ENCODE measurements around the gene KRT83.
A peak's percentile ranks its signal among the peaks of the same experiment; 100 is the strongest.
"Not testable (repeated sequence)": the region's sequence is repeated elsewhere in the genome, so short reads cannot be mapped to it uniquely, and the experiment has no call there.

KRT83 gene

DNA sequence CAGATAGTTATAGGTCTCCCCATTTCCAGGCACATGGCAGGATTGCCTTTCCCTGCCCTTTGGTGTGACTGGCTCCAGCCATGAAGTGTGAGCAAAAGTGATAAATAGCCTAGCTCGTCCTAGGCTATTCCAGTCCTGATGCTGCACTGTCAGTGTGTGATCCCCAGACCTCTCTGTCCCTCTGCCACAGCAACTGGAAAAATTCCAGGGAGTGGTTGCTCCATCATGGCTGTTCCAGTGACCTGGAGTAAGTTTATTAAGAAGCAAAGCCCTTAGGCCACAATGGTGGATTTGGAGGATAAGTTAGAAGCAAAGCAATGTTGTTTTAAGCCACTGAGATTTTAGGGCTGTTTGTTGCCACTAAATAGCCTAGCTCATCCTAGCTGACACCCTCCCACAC, 9.8 kb upstream of the KRT83 start:
- DNase-seq = no peak

DNA sequence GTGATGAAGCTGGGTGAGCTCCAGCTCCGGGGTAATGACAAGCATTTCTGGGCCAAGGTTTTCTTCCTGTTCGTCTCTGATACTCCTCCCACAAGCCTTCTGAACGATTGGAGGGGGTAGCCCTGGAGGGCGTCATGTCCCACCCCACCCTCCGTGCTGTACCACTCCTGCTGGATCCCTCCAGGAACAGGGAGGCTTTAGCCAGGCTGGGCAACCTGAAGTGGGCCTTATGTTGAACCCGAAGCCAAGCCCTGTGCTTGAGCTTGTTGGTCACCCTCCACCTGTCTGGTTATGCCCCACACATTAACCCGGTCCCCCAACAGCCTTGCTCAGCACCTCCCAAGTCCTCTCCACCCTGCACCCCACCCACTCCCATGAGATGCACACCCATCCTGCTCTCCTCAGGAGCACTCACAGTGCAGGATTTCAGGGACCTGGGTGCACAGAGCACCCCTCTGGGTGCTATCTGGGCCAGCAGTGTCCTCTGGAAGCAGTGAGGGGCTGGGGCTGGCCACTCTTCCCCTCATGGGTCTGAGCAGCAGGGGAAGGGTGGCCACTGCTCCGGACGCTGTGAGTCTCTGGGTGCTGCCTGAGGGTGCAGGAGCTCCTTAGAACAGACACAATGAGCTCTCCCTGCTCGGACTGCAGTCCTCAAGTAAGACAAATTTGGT, 6.8 kb upstream of the KRT83 start:
- no peak for DNase-seq

DNA sequence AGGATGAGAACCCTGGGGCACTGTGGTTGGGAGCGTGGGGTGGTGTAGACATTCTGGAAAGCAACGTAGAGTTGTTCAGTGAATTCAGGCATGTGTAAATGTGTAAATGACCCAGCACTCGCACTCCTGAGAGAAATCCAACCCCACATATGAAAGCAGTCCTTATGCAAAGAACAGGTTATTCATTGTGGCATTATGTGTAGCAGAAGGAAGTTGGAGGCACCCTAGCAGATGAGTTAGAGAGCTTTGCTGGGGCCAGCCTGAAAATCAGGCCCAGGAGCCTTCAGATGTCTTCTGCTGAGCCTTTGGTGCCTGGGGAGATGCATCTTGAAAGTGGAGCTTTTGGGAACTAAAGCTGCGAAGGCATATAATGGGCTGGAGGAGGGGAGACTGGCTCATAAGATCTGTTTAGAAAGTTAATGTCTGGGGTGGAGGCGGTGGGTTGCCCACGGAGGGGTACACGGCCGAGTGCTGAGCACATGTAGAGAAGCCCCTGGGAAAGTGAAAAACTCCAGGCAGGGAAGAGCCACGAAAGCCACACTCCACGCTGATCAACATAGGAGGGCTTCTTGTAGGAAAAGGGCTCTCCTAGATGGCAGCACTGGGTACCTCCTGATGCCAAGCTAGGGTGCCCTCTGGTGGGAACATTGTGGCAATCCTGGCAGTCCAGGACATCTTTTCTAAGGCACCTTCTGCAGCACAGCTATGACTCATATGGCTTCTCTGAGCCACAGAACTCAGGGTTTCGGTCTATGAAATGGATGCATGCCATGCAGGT, 6.0 kb upstream of the KRT83 start:
- DNase-seq = peak; percentile 92

DNA sequence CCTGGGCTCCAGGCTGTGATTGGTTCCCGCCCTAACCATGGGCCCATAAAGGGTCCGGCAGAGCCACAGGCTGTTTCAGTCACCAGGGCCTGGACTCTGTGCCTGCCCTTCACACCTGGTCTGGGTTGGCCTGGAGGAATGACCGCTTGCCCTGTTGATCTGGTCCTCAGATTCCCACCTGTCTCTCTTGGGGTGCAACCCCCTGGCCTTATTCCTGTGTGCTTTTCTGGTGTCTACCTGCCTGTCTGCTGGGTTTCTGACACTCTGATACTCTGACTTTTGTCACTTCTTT, 2.9 kb upstream of the KRT83 start:
- DNase-seq = no peak

DNA sequence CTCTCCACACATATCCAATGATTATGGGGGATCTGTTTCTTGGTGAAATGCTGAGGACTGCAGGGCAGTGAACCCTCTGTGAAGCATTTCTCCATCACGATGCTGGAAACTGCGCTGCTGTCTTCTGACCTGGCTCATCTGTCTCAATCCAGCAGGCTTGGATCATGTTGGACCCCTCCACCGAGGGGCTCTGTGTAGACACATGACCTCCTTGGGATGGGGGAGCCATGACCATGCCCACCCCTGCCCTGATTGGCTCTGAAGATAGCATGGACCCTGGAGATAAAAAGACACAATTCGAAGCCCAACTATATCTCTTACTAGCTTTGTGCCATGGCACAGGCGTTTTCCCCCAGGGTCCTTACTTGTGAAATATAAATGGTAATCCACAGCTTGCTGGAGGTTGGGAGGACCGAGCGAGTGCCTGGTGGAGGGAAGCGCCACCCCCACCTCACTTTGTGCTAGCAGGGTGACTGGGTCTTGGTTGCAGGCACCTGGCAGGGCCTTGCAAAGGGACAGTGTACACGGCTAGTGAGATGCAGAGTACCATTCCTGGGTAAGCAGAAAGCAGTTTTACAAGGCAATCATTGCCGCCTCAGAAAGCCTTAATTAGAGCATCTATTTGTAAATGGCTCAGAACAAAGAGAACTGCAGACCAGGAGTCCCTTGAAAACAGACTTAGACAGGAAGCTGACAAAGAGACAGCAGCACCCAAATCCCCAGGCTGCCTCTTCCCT, 2.4 kb upstream of the KRT83 start:
- no peak for DNase-seq

DNA sequence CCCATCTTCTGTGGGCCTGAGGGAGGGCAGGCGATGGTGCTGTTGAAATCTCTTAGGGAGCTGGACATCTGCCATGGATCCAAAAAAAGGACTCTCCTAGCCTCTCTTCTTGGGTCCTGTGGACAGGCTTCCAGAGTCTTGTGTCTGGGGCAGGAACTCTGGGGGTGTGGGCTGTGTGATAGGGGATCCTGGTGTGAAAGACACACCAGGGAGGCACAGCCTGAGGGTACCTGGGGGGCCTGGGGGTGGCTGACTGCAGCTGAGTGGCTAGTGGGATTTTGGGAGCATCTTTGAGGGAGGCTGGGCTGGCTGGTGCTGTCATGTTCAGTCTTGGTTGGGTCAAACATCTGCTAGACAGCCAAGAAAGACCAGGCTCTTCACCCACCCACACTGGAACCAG, 1.8 kb upstream of the KRT83 start:
- no peak for DNase-seq

DNA sequence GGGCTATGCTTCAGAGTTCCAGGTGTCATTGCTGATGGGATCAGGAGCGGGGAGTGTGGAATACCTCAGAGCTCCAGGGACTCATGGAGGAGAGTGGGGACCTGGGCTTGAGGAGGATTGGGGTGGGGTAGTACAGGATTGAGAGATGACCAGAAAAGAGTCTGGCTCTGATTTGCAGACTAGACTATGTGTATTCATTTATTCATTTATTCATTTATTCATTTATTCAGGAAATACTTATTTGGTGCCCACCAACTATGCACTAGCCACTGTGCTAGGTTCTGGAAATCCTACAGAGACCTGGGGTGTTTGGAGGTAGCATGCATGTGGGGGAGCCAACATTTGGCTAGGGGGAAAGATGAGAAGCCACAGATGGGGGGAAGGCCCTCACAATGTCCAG, 871 bp upstream of the KRT83 start:
- DNase-seq = no peak

DNA sequence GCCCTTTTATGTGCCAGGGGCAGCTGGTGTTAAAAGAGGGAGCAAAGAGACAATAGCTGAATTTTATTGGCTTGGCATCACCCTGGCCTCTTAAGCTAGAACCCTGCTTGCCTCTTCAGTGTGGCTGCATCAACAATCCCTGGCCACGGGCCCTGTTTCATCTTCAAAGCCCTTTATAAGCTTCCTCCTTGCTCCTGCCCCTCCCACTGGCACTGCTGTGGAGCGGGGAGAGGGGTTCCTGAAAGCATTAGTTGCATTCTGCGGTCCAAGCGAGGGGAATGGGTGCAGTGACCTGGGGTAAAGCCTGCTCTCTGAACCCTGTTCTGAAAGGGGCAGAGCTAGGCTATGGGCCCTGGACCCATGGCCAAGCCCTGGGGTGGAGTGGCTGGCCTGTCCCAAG, 220 bp upstream of the KRT83 start:
- DNase-seq = no peak

DNA sequence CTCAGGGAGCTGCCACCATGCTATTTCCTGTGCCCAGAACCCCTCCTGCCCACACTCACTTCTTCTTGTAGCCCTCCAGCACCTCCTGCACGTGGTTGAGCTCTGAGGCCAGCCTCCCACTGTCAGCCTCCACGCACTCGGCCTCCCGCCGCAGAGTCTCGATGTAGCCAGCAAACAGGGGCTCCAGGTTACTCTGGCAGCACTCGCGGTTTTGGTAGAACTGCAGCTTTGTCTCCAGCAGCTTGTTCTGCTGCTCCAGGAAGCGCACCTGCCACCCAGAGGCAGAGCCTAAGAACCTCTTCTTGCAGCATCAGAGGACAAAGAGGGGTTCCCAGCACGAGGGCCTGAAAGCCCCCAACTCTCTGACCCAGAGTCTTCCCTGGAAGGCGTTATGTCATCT, 2.1 kb downstream of the KRT83 start:
- DNase-seq = no peak

DNA sequence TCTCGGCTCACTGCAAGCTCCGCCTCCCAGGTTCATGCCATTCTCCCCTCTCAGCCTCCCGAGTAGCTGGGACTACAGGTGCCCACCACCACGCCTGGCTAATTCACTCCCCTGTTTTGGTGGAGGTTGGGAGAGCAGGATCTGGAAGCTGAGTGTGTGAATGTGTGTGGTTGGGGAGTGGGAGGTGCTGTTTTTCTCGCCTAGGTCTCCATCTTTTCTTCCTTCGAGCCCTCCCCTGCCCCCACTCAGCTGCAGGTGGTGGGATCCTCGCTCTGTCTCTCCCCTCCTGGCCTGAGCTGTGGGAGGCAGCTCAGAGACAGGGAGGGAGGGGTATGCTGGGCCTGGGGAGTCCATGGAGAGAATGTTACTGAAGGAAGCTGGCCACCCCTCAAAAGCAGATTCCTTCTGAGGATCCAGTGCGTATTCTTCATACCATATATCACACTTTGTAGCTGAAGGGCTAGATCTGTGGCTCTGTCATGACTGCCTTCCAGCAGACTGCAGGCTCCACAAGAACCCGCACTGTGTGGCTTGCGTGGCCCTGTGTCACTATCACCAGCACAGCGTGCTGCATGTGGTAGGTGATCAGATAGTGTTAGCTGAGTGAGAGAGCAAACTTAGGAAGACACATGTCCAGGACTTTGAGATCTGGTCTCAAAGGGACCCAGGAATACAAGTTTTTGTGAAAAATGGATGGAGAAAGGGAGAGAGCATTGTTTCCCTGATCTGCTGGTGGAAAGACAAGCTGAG, 2.8 kb downstream of the KRT83 start:
- DNase-seq = no peak

DNA sequence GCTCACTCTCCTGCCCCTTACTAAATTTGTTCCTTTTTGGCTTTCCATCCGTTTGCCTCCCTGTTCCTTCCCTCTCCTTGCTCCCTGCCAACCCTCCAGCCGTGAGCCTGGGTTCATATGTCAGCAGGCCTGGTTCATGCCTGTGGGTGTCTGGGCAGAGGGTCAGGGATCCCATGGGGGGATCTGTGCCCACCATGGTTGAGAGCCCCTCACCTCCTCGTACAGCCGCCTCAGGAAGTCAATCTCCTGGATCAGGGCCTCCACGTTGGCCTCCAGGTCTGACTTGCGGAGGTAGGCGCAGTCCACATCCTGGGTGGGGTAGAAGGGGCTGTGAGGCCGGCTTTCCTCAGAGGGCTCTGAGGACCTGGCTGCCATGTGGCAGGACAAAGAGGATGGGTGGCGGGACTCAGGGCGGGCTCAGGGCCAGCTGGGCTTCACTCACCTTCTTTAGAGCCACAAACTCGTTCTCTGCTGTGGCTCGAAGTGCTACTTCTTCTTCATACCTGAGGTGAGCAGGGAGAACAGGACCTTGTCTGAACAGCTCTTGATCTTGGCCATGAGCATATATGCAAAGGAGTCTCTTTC, 3.6 kb downstream of the KRT83 start:
- no peak for DNase-seq

DNA sequence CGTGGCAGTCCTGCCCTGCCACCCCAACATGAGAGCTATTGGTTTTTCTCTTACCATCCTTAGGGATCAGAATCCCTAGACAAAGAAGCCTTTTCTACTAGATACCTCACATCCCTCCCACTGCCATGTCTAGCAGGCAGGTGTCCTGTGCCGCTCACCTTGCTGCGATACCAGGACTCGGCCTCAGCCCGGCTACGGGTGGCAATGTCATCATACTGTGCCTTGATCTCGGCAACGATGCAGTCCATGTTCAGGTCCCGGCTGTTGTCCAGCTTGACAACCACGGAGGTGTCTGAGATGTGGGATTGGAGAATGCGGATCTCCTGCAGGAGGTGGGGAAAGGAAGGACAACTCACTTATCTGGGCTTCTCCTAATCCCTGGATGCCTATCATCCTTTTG, 4.5 kb downstream of the KRT83 start:
- DNase-seq = no peak

DNA sequence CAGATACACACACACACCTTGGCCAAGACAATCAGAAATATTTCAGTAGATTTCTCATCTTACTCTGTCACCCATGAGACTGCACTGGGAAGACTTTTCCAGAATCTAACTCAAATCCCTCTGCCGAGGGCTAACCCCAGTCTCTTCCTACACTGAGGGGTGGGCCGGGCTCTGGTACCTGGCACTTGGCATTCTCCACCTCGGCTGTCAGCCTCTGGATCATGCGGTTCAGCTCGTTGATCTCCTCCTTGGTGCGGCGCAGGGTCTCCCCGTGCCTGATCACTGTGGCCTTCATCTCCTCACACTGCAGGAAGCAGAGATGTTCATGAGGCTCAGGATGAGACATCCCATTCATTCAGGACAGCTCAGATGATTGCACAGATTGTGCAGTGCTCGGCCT, 4.9 kb downstream of the KRT83 start:
- DNase-seq = no peak

DNA sequence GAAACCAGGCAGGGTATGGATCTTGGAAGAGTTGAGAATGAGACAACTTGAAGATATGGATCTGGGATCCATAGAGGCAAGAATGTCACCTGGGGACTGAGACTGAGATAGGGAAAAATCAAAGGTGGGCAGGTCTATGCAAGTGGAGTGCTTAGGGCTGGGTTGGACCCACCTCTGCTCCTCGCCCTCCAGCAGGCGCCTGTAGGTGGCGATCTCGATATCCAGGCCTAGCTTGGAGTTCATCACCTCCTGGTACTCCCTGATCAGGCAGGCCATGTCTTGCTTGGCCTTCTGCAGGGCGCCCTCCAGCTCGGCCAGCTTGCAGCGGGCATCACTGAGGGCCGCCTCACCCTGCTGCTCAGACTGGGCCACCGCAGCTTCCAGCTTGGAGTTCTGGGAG, 5.5 kb downstream of the KRT83 start:
- DNase-seq = not testable (repeated sequence)

DNA sequence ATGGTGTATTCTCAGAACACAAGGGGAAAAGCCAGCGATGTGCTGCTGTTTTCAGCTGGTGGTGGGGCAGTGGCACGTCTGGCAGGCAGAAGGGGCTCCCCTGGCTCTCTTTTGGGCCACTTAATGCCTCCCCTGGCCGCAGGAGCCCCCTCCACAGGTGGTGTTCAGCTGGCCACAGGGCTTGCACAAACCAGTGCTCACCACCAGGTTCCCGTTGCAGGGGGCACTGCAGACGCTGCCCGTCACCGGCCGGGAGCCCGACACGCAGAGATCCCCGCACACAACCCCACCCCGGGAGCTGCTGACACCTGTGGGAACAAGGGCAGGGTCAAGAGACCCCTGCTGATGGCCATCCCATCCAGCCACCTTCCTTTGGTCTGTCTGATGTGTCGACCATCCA, 6.7 kb downstream of the KRT83 start:
- DNase-seq = no peak

DNA sequence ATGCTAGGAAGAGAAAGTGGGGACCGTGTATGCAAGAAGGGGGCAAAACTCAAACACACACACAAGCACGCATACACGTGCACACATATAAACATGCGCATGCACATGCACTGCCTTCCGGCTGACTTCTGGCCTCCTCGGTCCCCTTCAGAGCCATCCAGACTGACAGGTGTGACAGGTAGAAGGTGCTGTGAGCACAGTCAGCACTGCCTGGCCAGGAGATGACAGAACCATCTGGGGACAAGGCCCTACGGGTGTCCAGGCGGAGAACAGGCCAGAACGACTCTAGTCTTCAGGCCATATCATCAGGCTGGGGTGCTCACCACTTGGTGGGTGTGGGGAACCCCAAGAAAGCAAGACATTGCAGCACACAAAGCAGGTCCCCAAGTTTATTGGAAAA, 7.3 kb downstream of the KRT83 start:
- DNase-seq = no peak

DNA sequence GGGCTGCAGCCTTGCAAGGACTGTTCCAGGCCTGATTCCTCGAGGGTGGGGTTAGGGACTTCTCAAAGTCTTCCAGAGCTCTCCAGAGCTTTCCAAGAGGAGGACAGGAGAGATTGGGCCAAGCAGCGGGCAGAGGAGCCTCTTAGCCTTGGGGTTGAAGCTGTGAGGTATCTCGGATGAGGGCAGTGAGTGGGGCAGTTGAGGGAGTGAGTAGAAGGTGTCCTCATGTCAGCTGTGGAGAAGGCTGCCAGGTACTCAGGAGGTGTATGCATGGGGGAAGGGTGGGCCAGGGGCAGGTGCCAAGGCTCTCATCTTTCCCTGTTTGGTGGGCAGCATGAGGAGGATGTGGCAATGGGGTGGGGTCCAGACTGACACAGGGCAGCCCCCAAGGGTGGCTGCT, 7.7 kb downstream of the KRT83 start:
- DNase-seq = no peak

DNA sequence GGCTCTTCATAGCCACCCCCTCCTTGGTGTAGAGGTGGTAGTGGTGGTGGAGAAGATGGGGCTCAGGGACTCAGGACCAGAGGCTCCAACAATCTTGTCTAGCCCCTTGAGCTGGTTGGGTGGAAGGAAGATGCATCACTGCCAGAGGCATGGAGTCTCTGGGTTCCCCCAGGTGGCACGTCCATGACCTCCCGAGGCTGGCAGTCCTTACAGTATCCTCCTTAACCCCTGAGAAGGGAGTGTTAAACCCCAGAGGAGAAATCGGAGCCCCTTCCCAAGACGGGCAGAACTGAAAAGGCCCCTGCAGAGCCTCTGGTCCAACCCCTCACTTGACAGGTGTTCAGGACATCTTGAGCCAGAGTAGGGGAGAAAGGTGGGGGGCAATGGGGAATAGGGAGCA, 9.1 kb downstream of the KRT83 start:
- DNase-seq = no peak

DNA sequence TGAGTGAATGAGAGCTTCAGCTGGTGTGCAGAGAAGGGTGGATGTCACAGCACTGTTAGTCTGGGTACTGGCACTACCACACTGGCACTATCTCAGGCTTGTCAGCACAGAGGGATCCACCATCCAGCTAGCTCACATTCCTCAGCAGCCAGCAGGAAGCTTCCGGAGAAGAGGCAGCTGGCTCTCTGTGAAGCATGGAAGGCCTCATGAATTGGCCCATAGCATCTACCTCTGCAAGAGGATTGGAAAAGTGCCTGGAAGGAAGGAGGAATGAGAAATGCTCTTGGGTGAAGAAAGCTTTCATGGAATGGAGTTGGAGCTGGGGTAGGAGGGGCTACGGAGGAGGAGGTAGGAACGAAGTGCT, 9.9 kb downstream of the KRT83 start:
- DNase-seq = no peak

DNA sequence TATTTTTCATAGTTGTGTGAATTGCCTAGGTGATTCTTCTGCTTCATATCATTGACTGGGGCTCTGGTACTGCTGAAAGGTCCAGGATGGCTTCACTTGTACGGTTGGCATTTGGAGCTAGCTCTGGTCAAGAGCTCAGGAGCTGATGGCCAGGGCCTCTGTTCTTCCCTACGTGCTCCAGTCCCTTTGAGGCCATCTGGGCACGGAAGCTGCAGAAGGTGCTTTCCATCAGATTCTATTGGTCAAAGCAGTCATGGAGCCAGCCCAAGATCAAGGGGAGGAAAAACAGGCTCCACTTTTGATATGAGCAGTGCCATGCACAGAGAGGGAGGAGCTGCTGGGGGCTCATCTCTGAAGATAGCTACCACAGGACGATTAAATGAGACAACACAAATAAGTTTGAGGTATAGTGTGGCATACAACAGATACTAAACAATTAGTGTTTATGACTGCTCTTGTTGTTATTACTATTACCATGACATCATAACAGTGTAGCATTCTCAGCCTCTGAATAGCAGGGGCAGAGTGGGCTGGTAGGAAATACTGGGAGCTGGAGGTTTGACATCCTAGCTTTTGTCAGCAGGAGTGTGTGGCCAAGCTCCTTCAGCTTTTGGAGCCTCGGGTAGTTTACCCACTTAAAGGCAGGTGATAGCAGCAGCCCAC, 10.4 kb downstream of the KRT83 start:
- peak; percentile 33 for DNase-seq

DNA sequence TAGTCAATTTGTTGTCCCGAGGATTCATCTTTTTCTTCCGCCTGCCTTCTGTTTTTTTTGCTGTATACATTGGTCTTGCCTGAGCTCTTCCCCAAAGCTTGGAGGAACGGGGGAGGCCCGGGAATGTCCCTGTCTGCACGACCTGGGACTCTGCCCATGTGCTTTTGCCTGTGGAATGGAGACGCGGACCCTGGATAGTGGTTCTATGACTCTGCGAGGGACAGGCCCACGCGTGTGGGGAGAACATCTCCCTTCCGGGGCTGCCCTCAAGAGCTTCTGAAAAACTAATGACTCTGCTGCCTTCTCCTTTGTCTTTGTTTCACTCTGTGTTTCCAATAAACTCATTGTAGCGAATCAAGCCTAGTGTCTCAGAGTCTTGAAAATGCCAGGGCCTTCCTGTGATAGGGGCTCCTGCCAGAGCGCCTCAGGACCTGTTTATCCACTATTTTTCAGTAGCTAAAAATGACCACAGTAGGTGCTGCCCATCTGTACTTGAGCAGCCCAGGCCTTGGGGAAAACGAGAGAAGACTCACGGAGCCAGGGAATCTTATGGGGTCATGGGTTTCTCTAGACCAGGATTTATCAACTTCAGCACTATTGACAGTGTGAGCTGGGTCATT, 12.3 kb downstream of the KRT83 start:
- DNase-seq = no peak
